ENCODE results near the gene B4GALT4. TPM values are rescaled to one million over a fixed set of nuclear protein-coding genes. Genes with fewer than 3 reads are reported as not detected.
A peak's percentile ranks its signal among the peaks of the same experiment; 100 is the strongest.

The B4GALT4 gene
- total RNA-seq, 1 donor from 2014 or later = 12.0 TPM

GRCh38 chr3:119219069-119219468, 21.6 kb downstream of the B4GALT4 start:
- ATAC-seq (no peak), DNase-seq (ENCODE audit: missing footprints) (no peak)
- intact Hi-C loops (cut with DNase I) = no loop called here

GRCh38 chr3:119211803-119212202, 28.9 kb downstream of the B4GALT4 start:
- ATAC-seq (no peak), DNase-seq (ENCODE audit: missing footprints) (no peak)
- intact Hi-C loops (cut with DNase I) = no loop called here

GRCh38 chr3:119211193-119211592, 29.5 kb downstream of the B4GALT4 start:
- ATAC-seq = no peak
- intact Hi-C loops (cut with DNase I) = no loop called here
- DNase-seq (ENCODE audit: missing footprints) = no peak

GRCh38 chr3:119207512-119207875, 33.2 kb downstream of the B4GALT4 start:
- intact Hi-C loops (cut with DNase I) = no loop called here
- DNase-seq (ENCODE audit: missing footprints) = no peak
- no peak for ATAC-seq

GRCh38 chr3:119206611-119207511, 33.8 kb downstream of the B4GALT4 start:
- intact Hi-C loops (cut with DNase I) = no loop called here
- ATAC-seq (peak; percentile 76), DNase-seq (ENCODE audit: missing footprints) (no peak)

- ATAC-seq (no peak), DNase-seq (ENCODE audit: missing footprints) (no peak)
- intact Hi-C loops (cut with DNase I) = no loop called here
These were observed 35.0 kb downstream of the B4GALT4 start for GRCh38 chr3:119205685-119206084.

GRCh38 chr3:119205209-119205608, 35.5 kb downstream of the B4GALT4 start:
- intact Hi-C loops (cut with DNase I) = no loop called here
- DNase-seq (ENCODE audit: missing footprints) (no peak), ATAC-seq (no peak)

GRCh38 chr3:119195911-119196310, 44.8 kb downstream of the B4GALT4 start:
- intact Hi-C loops (cut with DNase I) = no loop called here
- DNase-seq (ENCODE audit: missing footprints) = no peak
- ATAC-seq = no peak

- no peak for ATAC-seq
- no peak for DNase-seq (ENCODE audit: missing footprints)
- intact Hi-C loops (cut with DNase I) = no loop called here
These were observed 45.6 kb downstream of the B4GALT4 start for GRCh38 chr3:119195151-119195476.

GRCh38 chr3:119194237-119195150, 46.2 kb downstream of the B4GALT4 start:
- DNase-seq (ENCODE audit: missing footprints) (no peak), ATAC-seq (no peak)
- intact Hi-C loops (cut with DNase I) = no loop called here

- no peak for ATAC-seq
- intact Hi-C loops (cut with DNase I) = no loop called here
- DNase-seq (ENCODE audit: missing footprints) = no peak
These were observed 48.9 kb downstream of the B4GALT4 start for GRCh38 chr3:119191800-119192199.

- intact Hi-C loops (cut with DNase I) = no loop called here
- ATAC-seq = no peak
- DNase-seq (ENCODE audit: missing footprints) = no peak
These were observed 53.4 kb downstream of the B4GALT4 start for GRCh38 chr3:119187266-119187665.

- DNase-seq (ENCODE audit: missing footprints) (no peak), ATAC-seq (no peak)
- intact Hi-C loops (cut with DNase I) = no loop called here
These were observed 55.7 kb downstream of the B4GALT4 start for GRCh38 chr3:119184796-119185570.

GRCh38 chr3:119184111-119184510, 56.6 kb downstream of the B4GALT4 start:
- intact Hi-C loops (cut with DNase I) = no loop called here
- ATAC-seq (no peak), DNase-seq (ENCODE audit: missing footprints) (no peak)

GRCh38 chr3:119181765-119182164, 58.9 kb downstream of the B4GALT4 start:
- intact Hi-C loops (cut with DNase I) = no loop called here
- DNase-seq (ENCODE audit: missing footprints) = no peak
- ATAC-seq = no peak

GRCh38 chr3:119177321-119177720, 63.4 kb downstream of the B4GALT4 start:
- intact Hi-C loops (cut with DNase I) = no loop called here
- ATAC-seq = no peak
- no peak for DNase-seq (ENCODE audit: missing footprints)

- no peak for DNase-seq (ENCODE audit: missing footprints)
- intact Hi-C loops (cut with DNase I) = no loop called here
- no peak for ATAC-seq
These were observed 63.9 kb downstream of the B4GALT4 start for GRCh38 chr3:119176778-119177177.

- DNase-seq (ENCODE audit: missing footprints) (no peak), ATAC-seq (no peak)
- intact Hi-C loops (cut with DNase I) = no loop called here
These were observed 64.6 kb downstream of the B4GALT4 start for GRCh38 chr3:119175872-119176756.

Measured in Right ventricle myocardium inferior (tissue), 1 donor.